HUDEP-2 (cell line): ENCODE results near the gene MCF2L2.
"Not testable (repeated sequence)": the region's sequence is repeated elsewhere in the genome, so short reads cannot be mapped to it uniquely, and the experiment has no call there.

Experiments used
- DNase-seq, 76 experiments: peaks; one replicate each; lab custom pipeline; 2025; ENCODE audit not compliant: unreplicated experiment in 76 of 76; lab: John Stamatoyannopoulos, UW

Gene MCF2L2

DNA sequence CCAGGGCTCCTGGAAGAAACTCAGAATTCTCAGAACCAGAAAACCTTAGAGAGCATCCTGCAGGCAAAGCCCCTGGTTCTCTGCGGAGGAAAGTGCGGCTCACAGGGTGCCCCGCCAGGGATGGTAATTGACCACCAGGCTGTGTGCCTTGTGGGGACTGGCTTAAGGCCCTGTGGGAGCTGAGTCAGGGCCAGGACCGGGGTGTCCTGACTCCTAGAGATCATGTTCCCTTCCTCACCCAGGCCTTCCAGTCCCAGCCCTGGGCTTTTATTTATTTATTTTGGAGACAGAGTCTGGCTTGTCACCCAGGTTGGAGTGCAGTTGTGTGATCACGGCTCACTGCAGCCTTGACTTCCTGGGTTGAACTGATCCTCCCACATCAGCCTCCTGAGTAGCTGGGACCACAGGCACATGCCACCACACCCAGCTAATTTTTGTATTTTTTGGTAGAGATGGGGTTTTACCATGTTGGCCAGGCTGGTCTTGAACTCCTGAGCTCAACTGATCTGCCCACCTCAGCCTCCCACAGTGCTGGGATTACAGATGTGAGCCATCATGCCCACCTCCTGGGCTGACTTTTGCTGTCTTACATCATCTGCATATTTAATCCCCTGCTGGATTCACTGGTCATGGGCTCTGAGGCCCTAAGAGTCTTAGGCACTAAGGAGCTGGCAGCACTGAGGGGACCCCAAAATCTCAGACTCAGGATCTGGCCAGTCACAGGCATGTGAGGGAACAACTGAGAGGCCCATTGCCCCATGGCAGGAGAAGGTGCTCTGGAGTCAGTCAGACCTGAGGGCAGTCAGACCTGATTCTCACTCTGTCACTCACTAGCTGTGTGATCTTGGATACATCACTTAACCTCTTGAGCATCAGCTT lies 245.4 kb downstream of the MCF2L2 start:
- DNase-seq, result no peak

DNA sequence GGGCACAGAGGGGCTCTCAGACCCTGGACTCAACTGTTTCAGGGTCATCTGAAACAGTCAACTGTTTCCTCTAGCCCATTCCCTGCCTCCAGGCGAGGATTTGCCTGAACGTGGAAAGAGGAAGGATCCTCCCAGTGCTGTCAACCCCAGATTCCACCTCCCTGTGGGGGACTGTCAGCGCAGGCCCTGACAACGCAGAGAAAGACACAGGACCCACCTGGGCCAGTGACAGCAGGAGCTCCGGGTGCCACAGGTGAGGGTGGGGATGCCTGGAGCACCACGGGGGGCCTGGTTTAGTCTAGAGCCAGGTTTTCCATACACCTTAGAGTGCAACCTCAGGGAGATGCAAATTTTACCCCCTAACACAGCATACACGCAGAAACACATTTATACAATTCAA lies 246.3 kb downstream of the MCF2L2 start:
- no peak for DNase-seq

DNA sequence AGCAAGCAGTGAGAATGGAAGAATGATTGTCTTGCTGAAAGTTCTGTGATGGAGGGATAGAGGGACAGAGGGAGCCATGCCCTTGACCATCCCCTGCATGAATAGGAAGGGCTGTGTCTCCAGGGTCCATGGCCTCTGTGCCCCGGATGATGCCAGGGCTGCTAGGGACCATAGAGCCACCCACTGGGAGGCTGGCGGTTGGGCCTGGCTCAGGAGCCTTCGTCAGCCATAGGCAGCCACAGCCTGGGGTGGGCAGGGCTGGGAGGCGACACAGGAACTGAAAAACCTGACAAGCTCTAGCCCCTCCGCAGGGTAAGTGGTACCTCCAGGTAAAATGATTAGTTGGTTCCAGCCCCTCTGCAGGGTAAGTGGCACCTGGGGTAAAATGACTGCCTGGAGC lies 246.8 kb downstream of the MCF2L2 start:
- no peak for DNase-seq

DNA sequence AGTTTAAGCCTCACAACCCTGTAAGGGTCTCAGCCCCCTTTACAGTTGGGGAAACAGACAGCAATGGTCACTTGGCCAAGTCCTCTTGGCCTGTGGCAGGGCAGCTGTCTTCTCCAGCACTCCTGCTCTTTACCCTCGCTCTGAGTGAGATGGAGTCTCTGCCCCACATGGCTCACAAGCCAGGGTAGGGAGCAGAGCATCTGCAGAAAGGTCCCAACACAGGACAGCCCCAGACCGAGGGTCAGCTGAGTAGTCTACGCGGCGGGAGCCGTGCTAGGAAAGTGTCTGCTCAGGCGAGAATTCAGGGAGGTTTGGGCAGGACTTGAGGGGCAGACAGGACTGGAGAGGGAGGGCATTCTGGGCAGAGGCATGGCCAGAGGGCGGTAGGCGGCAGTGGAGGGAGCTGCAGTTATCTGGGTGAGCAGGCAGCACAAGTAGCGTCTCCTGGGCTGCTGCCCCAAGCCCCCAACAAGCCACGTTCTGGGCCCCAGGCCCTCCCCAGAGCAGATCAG lies 247.6 kb downstream of the MCF2L2 start:
- peak in 2 of 76 experiments; percentile 7 to 12 for DNase-seq

DNA sequence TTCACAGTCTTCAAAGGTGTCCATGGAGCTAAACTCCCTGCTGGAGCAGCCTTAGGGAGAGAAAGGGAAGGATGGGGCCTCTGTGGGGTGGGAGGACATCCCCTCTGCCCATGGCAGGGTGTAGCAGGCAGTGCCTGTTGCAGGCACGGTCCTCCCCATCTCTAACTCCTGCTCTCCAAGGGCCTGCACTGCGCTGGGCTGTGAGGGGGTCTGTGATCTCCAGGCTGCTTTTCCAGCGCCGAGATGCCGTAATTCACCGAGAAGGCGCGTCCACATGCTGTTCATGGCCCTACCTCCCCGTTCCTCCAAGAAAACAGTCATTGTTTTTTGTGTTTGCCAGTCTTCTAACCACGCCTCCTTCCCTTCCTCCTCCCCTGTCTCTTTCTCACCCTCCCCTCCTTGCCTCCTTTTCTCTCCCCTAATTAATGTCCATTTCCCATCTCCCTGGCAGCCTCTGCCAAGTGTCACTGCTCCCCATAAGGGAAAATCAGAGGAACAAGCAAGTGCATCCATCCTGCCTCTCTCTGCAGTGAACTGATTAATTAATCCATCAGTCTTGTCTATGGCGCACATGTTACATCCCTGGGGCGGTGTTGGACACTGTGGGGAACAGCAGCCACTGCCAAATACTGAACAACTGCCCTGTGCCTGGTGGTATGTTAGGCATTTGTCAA lies 248.2 kb downstream of the MCF2L2 start:
- DNase-seq, result no peak

DNA sequence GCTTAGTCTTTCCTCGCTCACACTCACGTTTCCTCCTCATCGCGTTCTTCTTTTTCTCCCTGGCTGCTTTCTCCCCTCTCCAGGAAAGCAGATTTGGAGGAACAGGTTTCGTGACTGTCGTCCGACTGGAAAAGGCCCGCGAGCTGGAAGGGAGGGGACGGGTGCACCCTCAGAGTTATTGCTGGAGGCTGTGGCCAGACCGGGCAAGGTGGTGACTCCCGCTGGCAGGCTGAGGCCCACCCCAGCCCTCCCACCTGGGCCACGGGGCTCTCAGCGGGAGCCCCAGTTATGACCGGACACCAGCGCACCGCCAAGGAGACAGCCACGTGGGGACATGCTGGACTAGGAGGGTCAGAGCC lies 248.9 kb downstream of the MCF2L2 start:
- DNase-seq, result not testable (repeated sequence)

DNA sequence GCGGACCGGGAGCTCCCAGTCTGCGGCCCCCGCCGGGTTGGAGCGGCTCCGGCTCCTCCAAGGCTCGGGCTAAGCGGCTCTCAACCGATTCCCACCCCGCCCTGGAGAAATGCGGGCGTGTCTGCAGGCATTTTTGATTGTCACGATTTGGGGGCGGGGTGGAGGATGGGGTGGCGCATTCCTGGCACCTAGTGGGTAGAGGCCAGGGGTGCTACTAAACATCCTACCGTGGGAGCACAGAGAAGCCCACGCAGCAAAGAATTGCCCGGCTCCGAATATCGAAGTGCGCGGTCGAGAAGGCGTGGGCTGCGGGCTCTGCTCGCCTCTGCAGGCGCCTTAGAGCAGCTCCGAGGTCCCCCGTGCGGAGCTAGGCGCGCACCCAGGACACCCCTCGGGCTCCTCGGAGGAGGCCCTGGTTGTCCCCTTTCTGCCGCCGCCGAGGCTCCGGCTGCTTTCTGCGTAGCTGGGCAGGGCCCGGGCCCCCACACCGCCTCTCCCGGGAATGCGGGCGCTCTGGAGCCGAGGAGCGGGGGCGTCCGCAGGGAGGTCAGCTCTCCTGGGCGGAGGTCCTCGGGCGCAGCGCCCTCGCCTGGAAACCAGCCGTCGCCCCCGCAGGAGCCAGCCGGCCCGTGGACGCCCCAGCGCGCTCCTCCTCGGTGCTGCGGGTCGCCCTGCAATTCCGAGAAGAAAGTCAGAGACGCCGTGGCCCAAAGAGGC lies 249.4 kb downstream of the MCF2L2 start:
- peak in 49 of 76 experiments; percentile 10 to 73 (median 40) for DNase-seq

DNA sequence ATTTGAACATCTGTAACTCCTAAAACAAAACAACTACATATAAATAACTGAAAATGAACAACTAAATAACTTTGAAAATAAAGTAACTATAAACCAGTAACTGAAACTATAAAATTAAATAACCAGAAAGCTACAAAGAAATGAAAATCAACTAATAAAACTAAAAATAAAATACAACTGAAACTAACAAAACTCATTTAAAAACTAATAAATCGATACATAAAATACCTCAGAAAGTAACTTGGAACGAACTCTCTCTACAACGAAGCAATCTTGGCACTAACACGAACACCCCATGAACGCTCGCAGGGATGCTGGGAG lies 249.9 kb downstream of the MCF2L2 start:
- no peak for DNase-seq

DNA sequence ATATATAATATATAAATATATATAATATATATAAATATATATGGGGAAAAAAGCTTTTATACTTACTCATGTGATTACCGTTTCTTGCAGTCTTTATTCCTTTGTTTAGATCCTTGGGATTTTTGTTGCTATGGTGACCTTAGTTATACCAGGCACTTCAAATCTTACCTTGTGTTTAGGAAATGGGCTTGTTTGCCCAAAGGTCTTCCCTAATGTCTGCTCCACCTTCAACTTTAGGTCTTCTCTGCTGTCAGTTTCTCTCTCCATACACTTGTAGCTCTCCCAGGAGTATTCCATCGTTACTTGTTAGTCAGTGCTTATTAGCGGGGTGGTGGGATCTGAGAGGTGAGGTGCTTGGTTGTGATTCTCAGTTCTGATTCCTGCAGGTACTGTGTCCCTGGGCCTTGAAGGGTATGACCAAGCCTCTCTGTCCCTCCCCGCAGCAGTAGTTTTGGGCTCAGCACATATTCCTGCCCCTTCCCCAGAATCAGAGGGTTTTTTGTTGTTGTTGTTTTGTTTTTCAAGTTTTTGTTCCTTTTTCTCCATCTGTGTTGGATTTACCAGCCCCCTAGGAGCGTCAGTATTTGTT lies 256.3 kb downstream of the MCF2L2 start:
- no peak for DNase-seq

DNA sequence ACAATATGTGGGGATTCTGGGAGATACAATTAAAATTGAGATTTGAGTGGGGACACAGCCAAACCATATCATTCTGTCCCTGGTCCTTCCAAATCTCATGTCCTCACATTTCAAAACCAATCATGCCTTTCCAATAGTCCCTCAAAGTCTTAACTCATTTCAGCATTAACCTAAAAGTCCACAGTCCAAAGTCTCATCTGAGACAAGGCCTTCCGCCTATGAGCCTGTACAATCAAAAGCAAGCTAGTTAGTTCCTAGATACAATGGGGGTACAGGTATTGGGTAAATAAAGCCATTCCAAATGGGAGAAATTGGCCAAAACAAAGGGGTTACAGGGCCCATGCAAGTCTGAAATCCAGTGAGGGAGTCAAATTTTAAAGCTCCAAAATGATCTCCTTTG lies 260.4 kb downstream of the MCF2L2 start:
- not testable (repeated sequence) for DNase-seq

DNA sequence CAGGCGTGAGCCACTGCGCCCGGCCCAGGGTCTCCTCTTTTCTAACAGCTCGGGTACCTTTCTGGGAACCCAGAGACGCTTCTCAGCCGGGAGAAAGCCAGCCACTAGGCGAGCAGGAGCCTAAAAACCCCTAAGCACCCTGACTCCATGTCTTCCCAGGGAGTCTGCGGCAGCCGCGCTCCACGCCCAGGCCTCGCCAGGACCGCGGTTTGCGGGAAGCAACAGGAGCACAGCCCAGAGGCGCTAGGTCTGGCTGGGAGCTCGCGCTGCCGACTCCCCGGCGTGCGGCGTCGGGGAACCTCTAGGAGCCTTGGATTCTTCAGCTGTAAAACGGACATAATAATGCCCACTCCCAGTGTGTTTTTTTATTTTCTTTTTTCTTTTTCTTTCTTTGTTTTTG lies 264.9 kb downstream of the MCF2L2 start:
- DNase-seq, result no peak

DNA sequence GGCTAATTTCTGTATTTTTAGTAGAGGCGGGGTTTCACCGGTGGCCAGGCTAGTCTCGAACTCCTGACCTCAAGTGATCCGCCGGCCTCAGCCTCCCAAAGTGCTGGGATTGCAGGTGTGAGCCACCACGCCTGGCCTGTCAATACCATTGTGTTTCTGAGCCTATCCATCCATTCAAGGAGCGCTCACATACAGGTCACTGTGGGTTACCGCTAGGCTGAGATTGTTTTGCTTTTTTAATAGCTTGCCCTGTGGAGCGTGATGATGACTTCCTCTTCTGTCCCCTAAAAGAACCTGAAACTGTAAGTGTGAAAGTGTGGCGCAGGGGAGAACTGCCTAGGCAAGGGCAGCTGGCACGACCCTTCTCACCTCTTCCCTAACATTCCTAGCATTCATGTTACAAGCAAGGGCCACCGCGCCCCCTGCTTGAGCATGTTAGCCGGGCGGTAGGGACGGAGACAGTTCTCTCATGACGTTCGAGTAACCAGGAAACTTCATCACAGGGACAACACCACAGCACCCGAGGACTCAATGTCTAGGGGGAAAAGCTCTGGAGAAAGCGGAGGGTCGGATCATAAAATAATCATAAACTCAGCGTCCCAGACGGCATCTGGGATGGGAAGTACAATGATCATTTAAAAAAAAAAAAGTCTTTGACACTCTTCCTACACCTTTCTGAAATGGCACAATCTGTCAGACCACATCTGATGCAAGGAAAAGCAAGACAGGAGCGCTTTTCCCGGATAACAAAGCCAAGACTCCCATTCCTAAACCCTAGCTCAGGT lies 266.7 kb downstream of the MCF2L2 start:
- DNase-seq, result no peak

DNA sequence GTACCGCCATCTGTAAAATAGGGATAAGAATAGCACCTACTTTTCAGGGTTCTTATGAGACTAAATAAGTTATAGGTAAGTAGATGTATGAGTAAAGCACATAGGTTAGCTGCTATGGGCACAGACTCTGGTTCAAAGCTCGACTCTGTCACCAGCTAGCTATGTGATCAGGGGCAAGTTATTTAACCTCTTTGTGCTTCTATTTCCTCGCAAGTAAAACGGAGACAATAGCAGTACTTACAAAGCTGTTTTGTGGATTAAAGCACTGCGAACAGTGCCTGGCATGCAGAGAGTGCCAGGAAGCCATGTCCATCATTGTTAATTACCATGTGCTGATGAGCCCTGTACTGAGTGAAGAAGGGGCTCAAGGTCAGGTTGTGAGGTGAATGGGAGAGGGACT lies 267.8 kb downstream of the MCF2L2 start:
- no peak for DNase-seq

DNA sequence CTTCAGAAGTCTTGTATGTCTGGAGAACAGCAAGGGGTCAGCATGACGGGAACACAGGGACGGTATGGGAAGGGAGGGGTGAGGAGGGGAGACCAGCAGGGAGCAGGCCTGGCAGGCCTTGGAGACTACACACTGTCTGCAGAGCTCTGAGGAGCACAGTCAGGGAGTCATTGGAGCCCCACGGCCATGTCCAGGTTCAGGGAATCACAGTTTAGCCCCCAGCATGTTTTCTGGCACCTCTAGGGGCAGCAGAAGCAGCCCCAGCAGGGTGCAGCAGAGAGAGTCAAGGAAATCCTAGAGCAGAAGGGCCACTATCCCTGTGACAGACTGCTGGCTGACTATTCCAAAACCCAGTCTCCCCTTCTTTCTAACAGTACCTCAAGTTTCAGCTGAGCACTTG lies 269.1 kb downstream of the MCF2L2 start:
- peak in 14 of 76 experiments; percentile 5 to 23 (median 10) for DNase-seq

DNA sequence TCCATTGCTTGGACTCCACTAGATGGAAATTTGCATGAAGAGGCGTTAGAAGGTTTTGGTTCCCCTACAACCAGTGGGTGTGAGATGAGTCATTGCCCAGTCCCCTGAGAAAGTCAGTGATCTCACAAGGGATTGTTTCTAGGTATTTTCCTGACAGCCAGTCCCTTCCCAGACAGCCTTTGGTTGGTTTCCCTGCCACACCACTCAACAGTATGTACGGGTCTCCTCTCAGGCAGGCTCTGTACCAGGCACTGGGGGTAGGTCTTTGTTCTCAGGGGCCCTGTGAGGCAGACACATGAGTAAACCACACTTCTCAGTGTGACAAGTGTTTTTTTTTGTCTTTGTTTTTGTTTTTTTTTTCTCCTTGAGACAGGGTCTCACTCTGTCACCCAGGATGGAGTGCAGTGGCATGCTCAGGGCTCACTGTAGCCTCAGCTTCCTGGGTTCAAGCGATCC lies 269.8 kb downstream of the MCF2L2 start:
- DNase-seq, result no peak

DNA sequence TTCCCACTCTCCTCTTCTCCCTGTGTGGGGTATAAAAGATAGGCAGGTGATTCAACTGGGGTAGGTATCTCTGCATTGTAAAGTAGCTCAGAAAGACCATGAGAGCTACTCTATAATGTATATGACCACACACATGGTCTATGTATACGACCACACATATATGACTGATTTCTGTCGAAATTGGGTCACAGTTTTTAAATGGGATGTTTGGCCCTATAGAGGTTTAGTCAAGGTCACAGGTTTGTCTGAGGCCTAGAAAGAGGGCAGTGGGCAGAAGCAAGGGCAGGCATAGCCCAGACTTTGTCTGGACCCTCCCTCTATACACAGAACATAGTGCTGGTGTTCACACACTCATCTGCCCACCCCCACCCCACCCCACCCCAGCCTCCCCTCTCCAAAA lies 270.3 kb downstream of the MCF2L2 start:
- DNase-seq, result no peak

DNA sequence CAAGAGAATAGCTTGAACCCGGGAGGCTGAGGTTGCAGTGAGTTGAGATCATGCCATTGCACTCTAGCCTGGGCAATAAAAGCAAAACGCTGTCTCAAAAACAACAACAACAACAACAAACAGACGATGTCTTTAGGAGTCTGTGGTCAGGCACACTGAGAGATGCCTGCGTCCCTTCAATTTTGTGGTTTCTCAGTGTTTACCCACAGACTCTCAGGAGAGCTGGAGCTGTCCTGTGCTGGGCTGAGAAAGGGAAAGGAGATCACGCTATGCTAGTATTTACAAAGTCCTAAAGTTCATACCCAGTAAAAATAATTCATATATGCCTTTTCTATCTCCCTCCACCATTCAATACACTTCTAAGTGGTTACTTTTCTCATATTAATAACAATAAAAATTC lies 272.2 kb downstream of the MCF2L2 start:
- DNase-seq, result no peak

DNA sequence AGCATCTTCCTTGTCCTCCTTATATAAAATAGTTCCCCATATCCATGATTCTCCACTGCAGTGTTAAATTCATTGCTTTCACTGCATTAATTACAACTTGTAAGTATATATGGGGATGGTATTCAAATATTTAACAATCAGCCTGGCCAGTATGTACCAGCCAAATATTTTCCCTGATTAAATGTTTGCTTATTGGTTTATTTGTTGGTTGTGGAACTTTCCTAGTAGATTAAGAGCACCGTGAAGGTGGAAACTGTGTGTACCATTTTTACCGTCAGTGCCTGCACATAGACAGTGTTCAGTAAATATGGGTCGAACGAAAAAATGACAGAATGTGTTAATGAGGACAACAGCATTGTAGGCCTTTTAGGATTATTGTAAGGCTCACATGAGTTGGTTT lies 272.9 kb downstream of the MCF2L2 start:
- DNase-seq, result no peak

DNA sequence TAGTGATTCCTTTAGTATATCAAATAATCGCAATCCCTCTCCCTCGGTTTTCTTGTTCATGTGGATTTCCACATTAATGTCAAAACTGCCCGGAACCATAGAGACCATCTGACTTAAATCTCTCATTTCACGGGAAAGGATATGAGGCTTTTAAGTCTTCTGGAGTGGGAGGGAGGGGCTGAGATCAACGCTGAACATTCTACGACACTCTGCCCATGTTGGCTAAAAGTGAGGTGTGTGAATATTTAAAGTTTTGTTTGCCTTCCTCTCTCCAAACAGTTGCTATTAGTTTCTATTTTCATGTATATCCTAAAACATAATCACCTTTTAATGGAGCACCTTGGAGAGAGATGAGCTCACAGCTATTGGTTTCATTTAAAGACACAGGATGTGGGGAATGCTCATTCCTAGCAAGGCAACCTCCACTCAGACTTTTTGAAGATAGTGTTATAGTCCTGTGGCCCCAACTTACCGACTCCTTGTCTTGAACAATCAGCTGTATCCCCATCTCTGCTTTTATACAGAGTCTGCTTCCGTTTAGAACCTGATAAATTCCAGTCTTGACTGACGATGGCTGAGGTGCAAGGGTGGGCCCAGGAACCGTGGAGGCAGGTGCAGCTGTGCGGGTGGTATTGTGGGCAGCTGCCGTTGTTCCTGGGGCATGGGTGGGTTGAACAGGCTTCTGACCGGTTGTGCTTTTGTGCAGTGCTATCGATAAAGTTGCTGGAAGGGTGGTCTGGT lies 275.0 kb downstream of the MCF2L2 start:
- no peak for DNase-seq
